Activated CD4-positive, alpha-beta T cell treated with anti-CD3 and anti-CD28 coated beads for 48 hours (primary cell): ENCODE results near the gene MPRIP.
"Not testable (repeated sequence)": the region's sequence is repeated elsewhere in the genome, so short reads cannot be mapped to it uniquely, and the experiment has no call there.

Source experiments
- DNase-seq: peaks from one replicate; pipeline ENCODE4 v3.0.0-alpha.2; 2020

Gene MPRIP

GRCh38 chr17:17014748-17015124 is 27.5 kb upstream of the MPRIP start:
- DNase-seq = not testable (repeated sequence)

- DNase-seq = no peak
These were observed 27.0 kb upstream of the MPRIP start for GRCh38 chr17:17015230-17015629.

- DNase-seq = not testable (repeated sequence)
These were observed 25.8 kb upstream of the MPRIP start for GRCh38 chr17:17016199-17017197.

GRCh38 chr17:17017343-17018014 is 24.8 kb upstream of the MPRIP start:
- DNase-seq = no peak

GRCh38 chr17:17018021-17018441 is 24.2 kb upstream of the MPRIP start:
- DNase-seq = no peak

GRCh38 chr17:17018612-17019429 is 23.4 kb upstream of the MPRIP start:
- DNase-seq = no peak

GRCh38 chr17:17019430-17019762 is 22.9 kb upstream of the MPRIP start:
- DNase-seq = no peak

- no peak for DNase-seq
These were observed 22.3 kb upstream of the MPRIP start for GRCh38 chr17:17019891-17020456.

GRCh38 chr17:17020821-17021193 is 21.4 kb upstream of the MPRIP start:
- no peak for DNase-seq

GRCh38 chr17:17021194-17021863 is 20.9 kb upstream of the MPRIP start:
- no peak for DNase-seq

- no peak for DNase-seq
These were observed 20.2 kb upstream of the MPRIP start for GRCh38 chr17:17022011-17022410.

GRCh38 chr17:17022456-17022855 is 19.8 kb upstream of the MPRIP start:
- DNase-seq = no peak

- no peak for DNase-seq
These were observed 17.4 kb upstream of the MPRIP start for GRCh38 chr17:17024778-17025300.

- no peak for DNase-seq
These were observed 16.6 kb upstream of the MPRIP start for GRCh38 chr17:17025621-17026020.

- DNase-seq = no peak
These were observed 16.1 kb upstream of the MPRIP start for GRCh38 chr17:17026163-17026562.

GRCh38 chr17:17027442-17028058 is 14.7 kb upstream of the MPRIP start:
- DNase-seq = no peak

- DNase-seq = no peak
These were observed 14.0 kb upstream of the MPRIP start for GRCh38 chr17:17028059-17028877.

GRCh38 chr17:17028878-17029535 is 13.2 kb upstream of the MPRIP start:
- DNase-seq = no peak

GRCh38 chr17:17029938-17030337 is 12.3 kb upstream of the MPRIP start:
- no peak for DNase-seq

- DNase-seq = no peak
These were observed 11.6 kb upstream of the MPRIP start for GRCh38 chr17:17030515-17031211.
